HUES6 (cell line): Measurements from ENCODE around the gene ZNF593.

Source experiments
- H3K27ac ChIP-seq: 2 replicates; pipeline ENCODE4 v1.7.0; 2013; ENCODE audit warnings: low read depth, mild to moderate bottlenecking, low read length, inconsistent platforms
- H3K27me3 ChIP-seq: 2 replicates; pipeline ENCODE4 v1.6.1; 2013; ENCODE audit warnings: low read length; ENCODE audit not compliant: control insufficient read depth, insufficient read depth
- H3K36me3 ChIP-seq: 2 replicates; pipeline ENCODE4 v1.6.1; 2013; ENCODE audit warnings: low read length; ENCODE audit not compliant: control insufficient read depth, insufficient read depth
- H3K4me1 ChIP-seq: 2 replicates; pipeline ENCODE4 v1.6.1; 2013; ENCODE audit warnings: low read length; ENCODE audit not compliant: control insufficient read depth, insufficient read depth
- H3K4me3 ChIP-seq: 2 replicates; pipeline ENCODE4 v1.5.1; 2013; ENCODE audit warnings: low read depth, low read length
- H3K9ac ChIP-seq: one replicate; pipeline ENCODE4 v1.6.1; 2013; ENCODE audit warnings: mild to moderate bottlenecking, low read length
- H3K9me3 ChIP-seq: 2 replicates; pipeline ENCODE4 v1.6.1; 2013; ENCODE audit warnings: low read depth, low read length; ENCODE audit not compliant: control insufficient read depth, insufficient read depth

The ZNF593 gene

GRCh38 chr1:26177182-26177684, 7.5 kb downstream of the ZNF593 start, which contains the start of gene CNKSR1:
CNKSR1 (plus strand) TSS chr1:26177491; CDS start chr1:26177548, 57 bp downstream.
- peak within 1 kb of the TSS; percentile 64 for H3K4me3 ChIP-seq
- no peaks in the 10 kb centered on the region for H3K9me3 ChIP-seq
- no peak within 1 kb of the TSS for H3K27ac ChIP-seq
- peaks cover 3% of the 10 kb centered on the region; the same call in 1 of the 2 replicates for H3K4me1 ChIP-seq
- H3K27me3 ChIP-seq: no peaks in the 10 kb centered on the region
- no peak within 1 kb of the TSS for H3K9ac ChIP-seq
- H3K36me3 ChIP-seq: peaks cover 11% of the 10 kb centered on the region

- Histone ChIP-seq H3K9ac (no peak overlapping the region), H3K4me3 (no peak overlapping the region), H3K27ac (no peak overlapping the region), H3K36me3 (peaks cover 28% of the 10 kb centered on the region), H3K27me3 (no peaks in the 10 kb centered on the region), H3K4me1 (peaks cover 3% of the 10 kb centered on the region; the same call in 1 of the 2 replicates), H3K9me3 (no peaks in the 10 kb centered on the region)
Measured at GRCh38 chr1:26180010-26180506, 10.3 kb downstream of the ZNF593 start.

GRCh38 chr1:26181586-26182382, 12.1 kb downstream of the ZNF593 start:
- peaks cover 3% of the 10 kb centered on the region; the same call in 1 of the 2 replicates for H3K4me1 ChIP-seq
- H3K36me3 ChIP-seq: peaks cover 32% of the 10 kb centered on the region
- no peaks in the 10 kb centered on the region for H3K27me3 ChIP-seq
- H3K4me3 ChIP-seq: no peak overlapping the region
- no peak overlapping the region for H3K9ac ChIP-seq
- no peak overlapping the region for H3K27ac ChIP-seq
- no peaks in the 10 kb centered on the region for H3K9me3 ChIP-seq

- Histone ChIP-seq H3K27me3 (no peaks in the 10 kb centered on the region), H3K4me3 (no peak overlapping the region), H3K27ac (no peak overlapping the region), H3K9ac (no peak overlapping the region), H3K4me1 (no peaks in the 10 kb centered on the region), H3K36me3 (peaks cover 32% of the 10 kb centered on the region), H3K9me3 (no peaks in the 10 kb centered on the region)
Measured at GRCh38 chr1:26182383-26182696, 12.6 kb downstream of the ZNF593 start.

- Histone ChIP-seq H3K36me3 (peaks cover 41% of the 10 kb centered on the region), H3K9me3 (no peaks in the 10 kb centered on the region), H3K27ac (no peak overlapping the region), H3K27me3 (no peaks in the 10 kb centered on the region), H3K4me3 (no peak overlapping the region), H3K9ac (no peak overlapping the region), H3K4me1 (no peaks in the 10 kb centered on the region)
Measured at GRCh38 chr1:26184086-26184485, 14.4 kb downstream of the ZNF593 start.

- H3K9me3 ChIP-seq: no peaks in the 10 kb centered on the region
- peaks cover 46% of the 10 kb centered on the region for H3K36me3 ChIP-seq
- H3K4me3 ChIP-seq: no peak overlapping the region
- H3K27ac ChIP-seq: no peak overlapping the region
- no peak overlapping the region for H3K9ac ChIP-seq
- H3K27me3 ChIP-seq: no peaks in the 10 kb centered on the region
- H3K4me1 ChIP-seq: no peaks in the 10 kb centered on the region
Measured at GRCh38 chr1:26184883-26185282, 15.2 kb downstream of the ZNF593 start.

- peaks cover 5% of the 10 kb centered on the region; the same call in 1 of the 2 replicates for H3K4me1 ChIP-seq
- no peak overlapping the region for H3K9ac ChIP-seq
- H3K9me3 ChIP-seq: no peaks in the 10 kb centered on the region
- H3K4me3 ChIP-seq: no peak overlapping the region
- no peaks in the 10 kb centered on the region for H3K27me3 ChIP-seq
- no peak overlapping the region for H3K27ac ChIP-seq
- H3K36me3 ChIP-seq: peaks cover 30% of the 10 kb centered on the region
Measured at GRCh38 chr1:26187882-26188281, 18.2 kb downstream of the ZNF593 start.

- Histone ChIP-seq H3K9ac (no peak overlapping the region), H3K27me3 (no peaks in the 10 kb centered on the region), H3K4me3 (no peak overlapping the region), H3K36me3 (peaks cover 24% of the 10 kb centered on the region), H3K9me3 (no peaks in the 10 kb centered on the region), H3K4me1 (peaks cover 5% of the 10 kb centered on the region; the same call in 1 of the 2 replicates), H3K27ac (no peak overlapping the region)
Measured at GRCh38 chr1:26188477-26188876, 18.8 kb downstream of the ZNF593 start.

GRCh38 chr1:26189331-26189730, 19.6 kb downstream of the ZNF593 start:
- Histone ChIP-seq H3K36me3 (peaks cover 24% of the 10 kb centered on the region), H3K4me1 (peaks cover 5% of the 10 kb centered on the region; the same call in 1 of the 2 replicates), H3K4me3 (no peak overlapping the region), H3K9me3 (no peaks in the 10 kb centered on the region), H3K27ac (no peak overlapping the region), H3K9ac (no peak overlapping the region), H3K27me3 (peaks cover 3% of the 10 kb centered on the region; the same call in 1 of the 2 replicates)

- Histone ChIP-seq H3K9me3 (no peaks in the 10 kb centered on the region), H3K27ac (no peak overlapping the region), H3K36me3 (peaks cover 21% of the 10 kb centered on the region), H3K4me3 (no peak overlapping the region), H3K9ac (no peak overlapping the region), H3K4me1 (peaks cover 5% of the 10 kb centered on the region; the same call in 1 of the 2 replicates), H3K27me3 (peaks cover 3% of the 10 kb centered on the region; the same call in 1 of the 2 replicates)
Measured at GRCh38 chr1:26189751-26190275, 20.1 kb downstream of the ZNF593 start.
